Hippocampal formation (tissue), 2 donors: Measurements from ENCODE around the gene ACTR1A.
"Not testable (repeated sequence)": the region's sequence is repeated elsewhere in the genome, so short reads cannot be mapped to it uniquely, and the experiment has no call there.

Source experiments
- DNase-seq, 2 donors: peaks; one replicate each; lab custom pipeline; 2025; lab: John Stamatoyannopoulos, UW

ACTR1A gene

DNA sequence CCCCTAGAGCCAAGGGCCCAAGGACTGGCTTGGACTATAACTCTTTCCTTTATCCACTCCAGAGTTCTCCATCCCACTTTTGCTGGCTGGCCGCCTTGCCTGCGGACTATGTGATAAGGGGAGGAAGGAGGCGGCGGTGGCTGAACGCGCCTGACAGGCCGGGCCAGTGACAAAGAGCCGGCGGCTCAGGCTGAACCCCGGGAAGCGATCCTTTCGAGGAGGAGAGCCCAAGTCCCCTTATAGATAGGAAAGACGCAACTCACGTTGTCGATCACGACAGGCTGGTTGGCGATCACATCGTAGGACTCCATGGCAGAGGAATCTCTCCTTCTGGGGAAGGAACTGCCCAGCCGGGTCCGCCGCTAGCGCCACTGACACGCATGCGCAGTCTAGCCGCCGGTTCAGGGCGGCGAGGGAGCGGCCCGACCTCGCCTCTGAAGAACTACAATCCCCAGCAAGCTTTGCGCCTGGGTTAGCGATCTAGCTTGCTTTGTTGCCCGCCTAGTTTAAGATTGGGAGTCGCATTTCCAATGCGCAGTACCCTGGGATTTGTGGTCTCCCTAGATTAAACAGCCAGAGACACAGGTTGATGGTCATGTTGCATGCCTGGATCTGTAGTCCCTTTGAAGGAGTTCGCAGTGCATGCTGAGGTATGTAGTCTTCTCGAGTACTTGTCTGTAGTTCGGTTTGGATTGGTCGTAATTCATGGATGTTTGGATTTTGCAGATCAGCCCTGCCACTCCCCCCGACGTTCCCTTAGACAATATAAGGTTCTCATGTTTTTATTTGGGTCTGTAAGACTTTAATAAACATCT is at the start of gene ACTR1A:
TSS of gene ACTR1A (minus strand) at position 376 of the 815 bp plus-strand sequence. CDS start at position 311, 65 bp downstream.
- DNase-seq = peak; percentile 93 to 99

DNA sequence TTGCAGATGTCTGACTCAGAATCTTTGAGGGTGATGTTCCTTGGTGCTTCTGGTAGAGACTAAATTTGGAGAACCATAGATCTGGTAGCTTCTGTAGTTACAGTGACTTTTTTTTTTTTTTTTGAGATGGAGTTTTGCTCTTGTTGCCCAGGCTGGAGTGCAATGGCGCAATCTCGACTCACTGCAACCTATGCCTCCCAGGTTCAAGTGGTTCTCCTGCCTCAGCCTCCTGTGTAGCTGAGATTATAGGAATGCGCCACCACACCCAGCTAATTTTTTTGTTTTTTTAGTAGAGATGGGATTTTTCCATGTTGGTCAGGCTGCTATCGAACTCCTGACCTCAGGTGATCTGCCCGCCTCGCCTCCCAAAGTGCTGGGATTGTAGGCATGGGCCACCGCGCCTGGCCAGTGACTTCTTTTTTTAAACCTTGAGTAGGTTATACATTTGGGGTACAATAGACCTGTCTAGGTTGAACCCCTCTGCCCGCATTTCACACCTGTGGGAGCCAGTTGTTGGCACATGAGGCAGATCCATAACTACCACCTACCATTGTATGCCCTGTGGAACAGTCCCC is 48.2 kb upstream of the ACTR1A start:
- no peak for DNase-seq

DNA sequence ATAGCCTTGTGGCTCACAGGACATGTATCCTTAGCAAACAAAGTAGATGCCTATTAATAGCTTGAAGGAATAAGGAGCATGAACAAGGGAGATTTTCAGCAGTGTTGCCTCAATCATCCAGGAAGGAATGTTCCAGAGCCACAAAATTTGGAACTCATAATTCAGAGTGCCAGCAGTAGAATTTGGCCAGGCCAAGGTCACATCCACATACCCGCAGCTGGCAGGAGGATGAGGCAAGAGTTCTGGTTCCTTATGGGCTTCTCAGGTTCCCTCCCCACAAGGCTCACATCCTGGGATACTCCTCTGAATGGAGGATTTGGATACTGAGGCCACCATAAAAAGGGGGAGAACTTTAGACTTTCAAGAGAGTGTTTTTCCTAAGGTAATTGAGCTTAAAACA is 47.0 kb upstream of the ACTR1A start:
- DNase-seq = no peak

DNA sequence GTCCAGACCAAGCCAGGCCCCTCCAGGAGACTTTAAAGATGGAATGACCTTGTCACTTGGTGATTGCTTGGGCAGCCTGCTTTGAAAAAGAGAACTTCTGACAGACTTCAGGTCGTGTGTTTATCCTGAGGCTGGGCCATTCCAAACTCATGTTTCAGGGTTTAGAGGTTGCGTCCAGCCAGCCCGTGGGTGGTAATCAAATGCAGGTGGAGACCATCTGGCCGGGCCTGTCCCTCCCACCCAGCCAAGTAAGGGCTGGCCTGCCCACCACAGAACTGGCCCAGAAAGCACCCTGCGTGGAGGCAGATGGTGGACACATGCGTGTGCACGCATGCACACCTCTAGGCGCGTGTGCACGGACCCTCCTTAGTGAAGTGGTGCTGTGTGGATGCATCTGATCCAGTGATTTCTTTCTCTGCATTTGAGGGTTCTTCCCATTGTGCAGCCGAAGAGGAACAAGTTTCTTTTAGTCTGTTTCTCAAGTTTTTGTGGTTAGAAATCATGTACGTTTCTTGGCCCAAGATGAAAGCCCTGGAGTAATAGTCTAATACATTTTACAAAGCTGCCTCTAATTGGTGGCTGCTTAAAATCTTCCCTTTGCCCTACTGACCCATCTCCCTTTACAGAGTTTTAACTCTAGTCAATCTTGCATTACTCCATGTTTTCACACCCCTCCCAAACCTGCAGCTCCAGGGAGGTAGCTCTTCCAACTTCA is 44.3 kb upstream of the ACTR1A start:
- DNase-seq = no peak

DNA sequence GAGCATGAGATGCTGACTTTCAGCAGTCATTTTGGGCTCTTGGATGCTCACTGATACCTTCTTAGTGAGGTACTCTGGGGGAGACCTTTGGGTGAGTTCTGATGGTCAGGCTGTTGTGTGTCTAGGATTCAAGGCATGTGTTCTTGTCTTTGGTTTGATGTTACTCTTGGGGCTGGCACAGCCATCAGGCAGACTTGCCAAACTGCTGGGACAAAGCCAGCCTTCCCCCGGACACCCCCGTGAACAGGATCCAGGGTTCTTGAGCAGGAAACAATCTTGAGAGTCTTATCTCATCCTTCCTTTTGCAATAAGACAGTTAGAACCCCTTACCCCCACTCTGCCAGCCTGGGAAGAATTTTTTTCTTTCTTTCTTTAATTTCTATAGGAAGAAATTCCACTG is 43.5 kb upstream of the ACTR1A start:
- DNase-seq = no peak

DNA sequence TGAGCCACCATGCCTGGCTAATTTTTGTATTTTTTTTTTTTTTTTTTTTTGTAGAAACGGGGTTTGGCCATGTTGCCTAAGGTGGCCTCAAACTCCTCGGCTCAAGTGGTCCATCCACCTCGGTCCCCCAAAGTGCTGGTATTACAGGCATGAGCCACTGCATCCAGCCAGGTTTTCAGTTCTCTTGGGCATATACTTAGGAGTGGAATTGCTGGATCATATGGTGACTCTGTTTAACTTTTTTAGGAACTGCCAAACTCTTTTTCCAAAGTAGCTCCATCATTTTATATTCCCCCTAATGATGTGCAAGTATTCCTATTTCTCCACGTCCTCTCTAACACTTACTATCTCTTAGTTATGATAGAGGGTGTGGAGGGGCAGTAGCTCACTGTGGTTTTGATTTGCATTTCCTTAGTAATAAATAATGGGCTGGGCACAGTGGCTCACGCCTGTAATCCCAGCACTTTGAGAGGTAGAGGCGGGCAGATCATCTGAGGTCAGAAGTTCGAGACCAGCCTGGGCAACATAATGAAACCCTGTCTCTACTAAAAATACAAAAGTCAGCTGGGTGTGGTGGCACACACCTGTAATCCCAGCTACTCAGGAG is 42.9 kb upstream of the ACTR1A start:
- DNase-seq = no peak

DNA sequence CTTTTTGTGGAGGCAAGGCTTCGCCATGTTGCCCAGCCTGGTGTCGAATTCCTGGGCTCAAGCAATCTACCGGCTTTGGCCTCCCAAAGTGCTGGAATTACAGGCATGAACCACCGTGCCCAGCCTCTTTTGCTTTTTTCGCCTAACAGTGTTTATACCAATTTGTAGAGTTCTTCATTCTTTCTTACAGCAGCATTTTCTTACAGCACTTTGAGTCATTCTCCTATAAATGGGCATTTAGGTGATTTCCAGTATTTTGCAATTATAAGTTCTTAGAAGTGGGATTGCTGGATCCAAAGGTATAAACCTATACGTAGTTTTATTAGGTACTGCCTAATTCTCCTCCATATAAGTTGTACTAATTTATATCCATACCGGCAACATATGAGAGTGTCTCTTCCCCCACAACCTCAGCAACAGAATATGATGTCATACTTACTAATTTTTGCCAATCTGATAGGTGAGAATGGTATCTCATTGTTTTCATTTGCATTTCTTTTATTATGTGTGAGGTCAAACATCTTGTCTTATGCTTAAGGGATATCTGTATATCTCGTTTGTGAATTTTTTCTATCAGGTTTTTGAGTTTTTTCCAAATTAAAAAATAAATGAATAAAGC is 40.4 kb upstream of the ACTR1A start:
- no peak for DNase-seq

DNA sequence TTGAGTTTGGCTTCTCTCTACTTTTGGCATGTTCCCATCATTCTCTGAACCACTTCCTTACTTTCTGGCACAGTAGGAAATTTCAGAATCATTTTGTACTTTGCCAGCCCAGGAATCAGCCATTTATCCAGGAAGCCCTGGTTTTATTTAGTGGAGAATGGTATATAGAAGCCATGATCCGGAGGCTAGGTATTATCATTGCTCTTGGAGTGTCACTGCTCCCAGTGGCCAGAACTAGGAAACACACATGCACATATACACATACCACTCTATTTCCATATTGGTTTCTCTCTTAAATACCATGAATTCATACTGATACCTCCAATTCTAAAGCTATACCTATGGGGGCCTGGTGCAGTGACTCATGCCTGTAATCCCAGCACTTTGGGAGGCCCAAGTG is 37.5 kb upstream of the ACTR1A start:
- DNase-seq = no peak

DNA sequence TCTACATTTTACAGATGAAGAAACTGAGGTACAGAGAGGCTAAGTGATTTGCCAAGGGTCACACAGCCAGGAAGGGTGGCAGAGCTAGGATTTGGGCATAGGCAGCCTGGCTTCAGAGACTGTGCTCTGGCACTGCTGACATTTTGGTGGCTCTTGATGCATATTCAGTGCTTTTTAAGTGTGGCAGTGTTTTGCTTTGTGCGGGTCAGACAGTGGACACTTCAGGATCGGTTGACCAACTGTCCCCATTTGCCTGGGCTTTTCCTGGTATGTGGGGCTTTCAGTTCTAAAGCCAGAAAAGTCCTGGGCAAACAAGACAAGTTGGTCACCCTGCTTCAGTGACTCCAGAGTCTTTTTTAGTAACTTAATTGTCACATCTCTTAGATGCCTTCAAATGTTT is 36.3 kb upstream of the ACTR1A start:
- no peak for DNase-seq

DNA sequence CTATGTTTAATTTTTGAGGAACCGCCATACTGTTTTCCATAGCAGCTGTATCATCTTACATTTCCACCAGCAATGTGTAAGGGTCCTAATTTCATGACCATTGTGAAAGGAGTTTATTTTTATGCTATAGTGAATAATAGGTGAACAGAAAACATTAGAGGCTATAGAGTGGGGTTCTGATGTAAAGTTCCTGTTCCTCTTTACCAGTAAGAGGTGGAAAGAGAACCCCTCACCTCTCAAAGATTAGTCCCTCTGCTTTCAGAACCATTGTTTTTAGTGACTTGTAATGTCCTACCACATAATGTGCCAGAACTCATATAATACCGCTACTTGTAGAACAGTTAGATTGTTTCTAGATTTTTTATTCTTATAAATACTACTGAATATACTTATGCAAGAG is 35.4 kb upstream of the ACTR1A start:
- DNase-seq = no peak

DNA sequence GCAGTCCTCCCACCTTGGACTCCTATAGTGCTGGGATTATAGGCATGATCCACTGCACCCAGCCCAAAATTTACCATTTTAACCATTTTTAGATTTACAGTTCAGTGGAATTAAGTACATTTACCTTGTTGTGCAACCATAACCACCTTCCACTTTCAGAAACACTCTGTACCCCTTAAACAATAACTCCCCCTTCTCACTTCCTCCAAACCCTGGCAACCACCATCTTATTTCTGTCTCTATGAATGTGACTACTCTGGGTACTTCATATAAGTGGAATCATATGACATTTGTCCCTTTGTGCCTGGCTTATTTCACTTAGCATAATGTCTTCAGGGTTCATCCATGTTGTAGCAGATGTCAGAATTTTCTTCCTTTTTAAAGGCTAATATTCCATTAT is 34.9 kb upstream of the ACTR1A start:
- DNase-seq = no peak

DNA sequence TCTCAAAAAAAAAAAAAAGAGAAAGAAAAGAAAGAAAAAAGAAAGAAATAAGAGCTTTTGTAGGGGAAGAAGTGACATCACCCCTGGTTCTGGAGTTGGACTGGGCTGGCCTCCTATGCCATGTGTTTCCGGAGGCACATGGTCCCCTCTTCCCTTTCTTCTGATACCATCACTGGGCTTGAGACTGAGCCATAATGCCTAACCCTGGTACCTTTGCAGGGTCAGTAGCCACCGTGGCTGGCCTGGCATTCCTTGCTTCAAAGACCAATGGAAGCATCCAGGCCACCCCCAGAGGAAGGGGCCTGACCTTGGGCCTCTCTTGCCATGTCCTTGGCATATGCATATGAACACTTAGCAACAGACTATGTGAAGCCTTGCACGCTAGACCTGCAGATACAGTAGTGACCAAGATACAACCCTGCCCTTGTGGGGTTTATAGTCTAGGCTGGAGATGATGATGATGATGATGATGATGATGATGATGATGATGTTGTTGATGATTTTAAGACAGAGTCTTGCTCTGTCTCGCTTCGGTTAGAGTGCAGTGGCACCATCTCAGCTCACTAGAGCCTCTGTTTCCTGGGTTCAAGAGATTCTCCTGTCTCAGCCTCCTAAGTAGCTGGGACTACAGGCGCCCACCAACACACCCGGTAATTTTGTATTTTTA is 33.1 kb upstream of the ACTR1A start:
- no peak for DNase-seq

DNA sequence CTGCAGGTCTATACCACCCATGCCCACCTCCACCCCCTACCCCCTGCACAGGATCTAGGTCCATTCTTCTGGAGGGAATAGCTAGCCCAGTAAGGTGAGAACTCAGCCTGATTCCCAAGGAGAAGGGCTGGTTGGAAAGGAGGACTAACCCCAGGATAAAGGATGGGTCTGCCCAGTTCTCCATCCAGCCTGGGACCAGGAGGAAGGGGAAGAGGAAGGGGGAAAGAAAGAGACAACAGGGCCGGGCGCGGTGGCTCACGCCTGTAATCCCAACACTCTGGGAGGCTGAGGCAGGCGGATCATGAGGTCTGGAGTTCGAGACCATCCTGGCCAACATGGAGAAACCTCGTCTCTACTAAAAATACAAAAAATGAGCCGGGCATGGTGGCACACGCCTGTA is 32.5 kb upstream of the ACTR1A start:
- not testable (repeated sequence) for DNase-seq

DNA sequence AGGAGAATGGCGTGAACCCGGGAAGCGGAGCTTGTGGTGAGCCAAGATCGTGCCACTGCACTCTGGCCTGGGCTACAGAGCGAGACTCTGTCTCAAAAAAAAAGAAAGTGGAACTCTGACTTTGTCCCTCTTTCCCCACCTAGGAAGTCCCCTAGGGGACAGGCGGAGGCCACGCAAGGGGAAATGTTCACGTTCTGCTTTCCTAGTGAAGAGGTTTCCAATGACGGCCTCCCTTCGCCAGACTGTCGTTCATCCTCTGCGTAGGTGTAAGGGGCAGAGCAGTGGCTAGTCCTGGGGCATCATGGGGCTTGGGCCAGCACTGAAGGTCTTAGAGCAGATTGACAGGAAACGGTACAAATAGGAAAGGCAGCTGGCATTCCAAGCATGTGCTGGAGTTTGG is 31.8 kb upstream of the ACTR1A start:
- DNase-seq = no peak

DNA sequence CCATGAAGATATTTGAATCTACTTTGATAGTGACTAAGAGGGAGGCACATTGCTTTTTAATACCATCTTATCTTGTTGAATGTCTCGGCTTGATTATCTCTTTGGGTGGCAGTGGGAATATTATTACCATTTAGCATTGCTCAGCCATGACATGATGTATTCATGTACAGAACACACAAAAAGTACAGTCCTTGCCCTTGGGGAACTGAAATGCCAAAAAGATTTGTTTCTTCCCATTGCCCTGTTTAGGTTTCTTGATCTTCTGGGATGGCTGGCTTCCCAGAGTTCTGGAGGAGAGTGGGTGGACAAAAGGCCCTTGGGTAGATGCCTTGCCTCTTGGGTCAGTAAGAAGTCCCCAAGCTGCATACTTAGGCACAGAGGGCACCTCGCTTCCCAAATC is 25.0 kb upstream of the ACTR1A start:
- DNase-seq = no peak

DNA sequence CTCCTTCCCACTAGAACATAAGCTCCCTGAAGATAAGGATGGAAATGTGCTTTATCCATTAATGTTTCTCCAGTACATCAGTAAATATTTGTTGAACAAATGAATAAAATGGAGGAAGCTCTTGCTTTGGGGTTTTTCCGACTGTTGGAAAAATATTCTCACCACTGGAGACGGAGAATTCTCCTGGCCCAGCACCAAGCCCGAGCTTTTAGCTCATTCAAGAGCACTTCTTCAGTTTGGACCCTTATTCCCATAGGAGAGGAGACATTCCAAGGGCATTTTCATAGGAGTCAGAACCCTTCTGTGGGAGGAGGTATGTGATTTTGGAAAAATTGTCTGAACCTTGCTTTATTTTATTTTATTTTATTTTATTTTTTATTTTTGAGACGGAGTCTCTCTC is 22.2 kb upstream of the ACTR1A start:
- DNase-seq = no peak

DNA sequence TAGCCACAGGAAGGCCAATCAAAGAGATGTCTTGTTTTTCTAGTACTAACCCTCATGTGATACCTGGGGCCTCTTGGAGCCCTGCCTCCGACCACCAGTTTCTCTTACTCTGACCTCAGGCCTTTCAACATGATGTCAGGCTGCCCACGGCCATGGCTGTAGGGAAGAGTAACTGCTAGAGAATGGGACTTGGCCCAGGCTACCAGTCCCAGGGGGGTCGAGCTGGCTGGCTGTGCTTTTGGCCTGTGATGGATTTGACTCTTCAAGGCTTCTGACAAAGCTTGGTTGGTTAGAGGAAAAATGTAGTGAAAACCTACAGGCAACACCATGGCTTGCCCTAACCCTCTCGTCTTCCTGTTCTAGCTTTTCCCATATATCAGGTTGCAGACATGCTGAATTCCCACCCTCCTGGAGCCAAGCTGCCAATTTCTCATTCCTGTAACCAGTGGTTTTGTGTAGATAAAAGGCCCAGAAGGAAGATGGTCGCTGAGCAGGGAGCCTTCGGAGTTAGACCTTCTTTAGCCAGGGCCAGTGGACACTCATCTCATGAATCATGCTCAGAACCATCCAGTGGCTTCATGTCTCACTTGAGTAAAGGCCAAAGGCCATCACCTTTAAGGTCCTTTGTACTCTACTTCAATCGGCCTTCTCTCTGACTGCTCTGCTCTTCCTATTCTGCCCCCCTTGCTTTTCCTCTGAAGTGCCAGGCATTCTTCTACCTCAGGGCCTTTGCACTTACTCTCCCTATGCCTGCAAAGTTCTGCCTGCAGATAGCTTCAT is 20.9 kb upstream of the ACTR1A start:
- no peak for DNase-seq

DNA sequence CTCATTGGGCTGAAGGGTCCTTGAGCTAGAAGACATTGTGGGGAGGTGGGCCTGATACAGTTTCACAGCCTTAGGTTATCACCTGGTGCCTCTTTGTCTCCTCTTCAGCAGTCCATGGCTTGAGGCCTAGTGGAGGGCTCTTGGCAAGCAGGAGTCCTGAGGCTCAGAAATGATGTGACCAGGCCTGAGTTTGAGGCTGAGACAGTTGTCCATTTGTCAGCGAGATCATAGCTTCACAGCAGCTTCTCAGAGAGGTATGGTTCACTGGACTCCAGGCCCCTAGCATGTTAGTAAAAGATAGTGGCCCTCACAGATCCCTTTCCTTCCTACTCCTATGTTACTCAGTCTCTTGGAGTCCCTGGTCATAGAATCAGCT is 20.4 kb upstream of the ACTR1A start:
- no peak for DNase-seq

DNA sequence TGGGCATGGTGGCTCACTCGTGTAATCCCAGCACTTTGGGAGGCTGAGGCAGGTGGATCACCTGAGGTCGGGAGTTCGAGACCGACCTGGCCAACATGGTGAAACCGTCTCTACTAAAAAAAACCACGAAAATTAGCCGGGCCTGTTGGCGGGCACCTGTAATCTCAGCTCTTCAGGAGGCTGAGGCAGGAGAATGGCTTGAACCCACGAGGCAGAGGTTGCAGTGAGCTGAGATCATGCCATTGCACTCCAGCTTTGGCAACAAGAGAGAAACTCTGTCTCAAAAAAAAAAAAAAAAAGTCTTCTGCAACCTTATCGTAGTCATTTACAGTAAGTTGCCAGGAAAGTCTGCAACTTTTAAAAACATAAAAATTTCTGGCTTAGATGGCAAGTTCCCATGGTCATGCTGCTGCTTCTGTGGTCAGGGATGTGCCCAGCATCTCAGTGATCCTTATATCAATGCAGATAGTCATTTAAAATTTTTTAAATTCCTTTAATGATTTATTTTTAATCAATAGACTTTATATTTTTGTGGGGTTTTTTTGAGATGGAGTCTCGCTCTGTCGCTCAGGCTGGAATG is 16.8 kb upstream of the ACTR1A start:
- no peak for DNase-seq

DNA sequence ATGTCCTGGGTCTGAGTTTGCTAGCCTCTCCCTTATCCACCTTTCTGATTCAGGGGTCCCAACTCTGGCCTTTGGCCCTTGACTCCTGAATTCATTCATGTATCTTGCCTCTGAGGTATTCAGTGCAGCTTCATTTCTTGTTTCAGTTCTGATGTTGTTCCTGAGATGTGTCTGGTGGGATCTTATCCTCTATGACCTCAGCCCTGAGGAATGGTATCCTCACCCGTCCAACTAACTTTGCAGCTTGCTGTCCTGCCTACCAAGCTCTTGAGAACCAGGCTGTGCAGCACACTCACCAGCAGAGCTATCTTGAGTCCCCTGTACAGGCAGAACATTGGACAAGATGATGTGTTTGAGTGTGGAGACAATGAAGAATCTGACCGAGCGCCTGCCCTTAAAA is 15.0 kb upstream of the ACTR1A start:
- DNase-seq = no peak

DNA sequence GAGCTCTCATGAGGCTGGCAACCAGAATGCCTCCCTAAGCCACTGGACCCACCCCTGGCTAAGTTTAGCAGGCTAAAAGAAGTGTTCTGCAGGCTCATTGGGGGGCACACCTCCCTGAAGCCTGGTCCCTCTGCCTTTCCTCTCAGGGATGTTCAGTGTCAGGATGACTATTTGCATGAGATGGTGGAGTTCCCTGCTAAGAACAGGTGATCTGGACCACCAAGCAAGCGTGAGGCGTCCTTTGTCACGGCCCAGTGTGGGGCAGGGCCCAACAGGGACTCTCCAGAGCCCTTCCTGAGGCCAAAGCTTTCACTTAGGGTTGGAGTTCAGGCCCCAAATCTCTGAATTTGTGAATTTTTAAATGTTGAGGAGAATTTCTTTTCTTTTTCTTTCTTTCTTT is 13.2 kb upstream of the ACTR1A start:
- no peak for DNase-seq
